Measurements from ENCODE around the gene PPA2.

DNA sequence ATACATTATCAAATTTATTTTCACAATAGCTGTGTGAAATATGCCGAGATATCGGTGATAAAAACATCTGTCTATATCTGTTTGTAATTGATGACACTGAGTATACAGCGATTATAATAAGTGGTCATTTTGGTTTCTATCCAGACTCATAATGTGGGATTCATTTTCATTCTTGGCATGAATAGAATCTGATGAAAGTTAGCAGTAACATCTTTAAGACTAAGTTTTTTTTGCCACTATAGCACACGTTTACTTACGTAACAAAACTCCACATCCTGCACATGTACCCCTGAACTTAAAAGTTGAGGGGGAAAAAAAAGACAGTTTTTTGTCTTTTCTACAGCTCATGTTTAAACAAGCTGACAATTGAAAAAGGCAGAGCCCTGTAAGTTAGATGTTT lies 86.4 kb downstream of the PPA2 start:
- TF ChIP-seq, protein P1, sequence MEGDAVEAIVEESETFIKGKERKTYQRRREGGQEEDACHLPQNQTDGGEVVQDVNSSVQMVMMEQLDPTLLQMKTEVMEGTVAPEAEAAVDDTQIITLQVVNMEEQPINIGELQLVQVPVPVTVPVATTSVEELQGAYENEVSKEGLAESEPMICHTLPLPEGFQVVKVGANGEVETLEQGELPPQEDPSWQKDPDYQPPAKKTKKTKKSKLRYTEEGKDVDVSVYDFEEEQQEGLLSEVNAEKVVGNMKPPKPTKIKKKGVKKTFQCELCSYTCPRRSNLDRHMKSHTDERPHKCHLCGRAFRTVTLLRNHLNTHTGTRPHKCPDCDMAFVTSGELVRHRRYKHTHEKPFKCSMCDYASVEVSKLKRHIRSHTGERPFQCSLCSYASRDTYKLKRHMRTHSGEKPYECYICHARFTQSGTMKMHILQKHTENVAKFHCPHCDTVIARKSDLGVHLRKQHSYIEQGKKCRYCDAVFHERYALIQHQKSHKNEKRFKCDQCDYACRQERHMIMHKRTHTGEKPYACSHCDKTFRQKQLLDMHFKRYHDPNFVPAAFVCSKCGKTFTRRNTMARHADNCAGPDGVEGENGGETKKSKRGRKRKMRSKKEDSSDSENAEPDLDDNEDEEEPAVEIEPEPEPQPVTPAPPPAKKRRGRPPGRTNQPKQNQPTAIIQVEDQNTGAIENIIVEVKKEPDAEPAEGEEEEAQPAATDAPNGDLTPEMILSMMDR (conservative IDR thresholded peaks at IDR 0.05 in 1 of 2, IDR thresholded peaks at IDR 0.05 in 1 of 2; ENCODE audit: low read depth in 1 of 2, low read length in 2 of 2), result no peak
- TF ChIP-seq EZH2 (IDR thresholded peaks at IDR 0.05; ENCODE audit: low read length, missing control alignments), result no peak

Measured in fibroblast of lung (primary cell).